Tibial nerve (tissue), 4 donors: Measurements from ENCODE around the gene FGGY.

Experiments used
- CTCF ChIP-seq, 5 experiments: fragments of 200-600 bp in 3 of 5; fragments of 450-650 bp in 2 of 5; sonication (generic) in 3 of 5; IDR thresholded peaks; one replicate each; pipeline ENCODE4 v1.5.1; 2016 to 2019; ENCODE audit warnings: antibody characterized with exemption in 5 of 5, mild to moderate bottlenecking in 3 of 5, moderate library complexity in 2 of 5
- EP300 ChIP-seq, 2 donors: sonication (generic); formaldehyde crosslinking; IDR thresholded peaks; one replicate each; pipeline ENCODE4 v1.6.1; 2017; ENCODE audit warnings: antibody characterized with exemption in 2 of 2, mild to moderate bottlenecking in 1 of 2
- POLR2A ChIP-seq, 2 donors: fragments of 450-650 bp; IDR thresholded peaks; one replicate each; pipeline ENCODE4 v1.6.1; 2017; ENCODE audit warnings: antibody characterized with exemption in 2 of 2, mild to moderate bottlenecking in 2 of 2, moderate library complexity in 2 of 2

DNA sequence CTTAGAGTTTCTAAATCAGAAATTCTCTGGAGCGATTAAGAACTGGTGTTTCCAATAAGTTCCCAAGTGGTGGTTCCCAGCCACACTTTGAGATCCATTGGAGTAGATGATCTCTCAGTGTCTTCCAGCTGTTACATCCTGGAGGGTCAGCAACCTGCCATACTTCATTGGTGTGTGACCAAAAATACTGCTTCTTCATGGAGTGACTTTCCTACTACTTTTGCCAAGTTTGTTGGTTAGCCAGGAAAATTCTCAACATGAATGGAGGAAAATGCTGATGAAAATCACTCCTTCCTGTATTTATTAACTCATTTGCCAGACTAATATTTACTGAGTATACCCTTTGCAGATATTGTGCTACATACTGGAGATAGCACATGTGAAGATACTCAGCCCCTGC is 186.1 kb downstream of the FGGY start:
- TF ChIP-seq CTCF (IDR thresholded peaks at IDR 0.05): no peak
- no peak for TF ChIP-seq POLR2A (IDR thresholded peaks at IDR 0.05)
- TF ChIP-seq EP300 (IDR thresholded peaks at IDR 0.05): no peak
